DOHH2 (cell line): ENCODE results near the gene UFD1.

ENCODE experiments used
- EZH2phosphoT487 ChIP-seq: fragments of 200-600 bp; sonication (generic); IDR thresholded peaks from 2 replicates; pipeline ENCODE4 v1.6.1; 2017; ENCODE audit warnings: borderline replicate concordance, mild to moderate bottlenecking, antibody characterized with exemption, low read length, moderate library complexity, mixed read lengths
- TF ChIP-seq, protein P1 (sequence below): fragments of 200-600 bp; sonication (generic); IDR thresholded peaks from one replicate; pipeline ENCODE4 v1.5.1; 2014; ENCODE audit warnings: antibody characterized with exemption, mild to moderate bottlenecking, low read depth, low read length; ENCODE audit not compliant: poor library complexity, severe bottlenecking

DNA sequence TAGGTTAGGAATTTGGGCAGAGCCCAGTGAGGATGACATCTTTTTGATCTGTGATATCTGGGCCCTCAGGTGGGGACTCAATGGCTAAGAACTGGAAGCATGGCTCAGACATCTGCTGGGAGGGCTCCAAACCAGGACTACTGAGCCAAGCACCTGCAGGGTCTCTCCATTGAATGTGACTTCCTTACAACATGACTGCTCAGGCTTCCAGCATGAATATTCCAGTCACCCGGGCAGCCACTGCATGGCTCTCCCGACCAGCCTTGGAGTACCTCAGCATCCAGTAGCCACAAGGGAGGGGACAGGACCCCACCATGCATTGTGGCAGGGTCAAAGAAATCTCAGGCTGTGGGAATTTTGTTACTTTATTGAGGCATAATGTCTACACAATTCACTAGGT is 9.3 kb upstream of the UFD1 start:
- TF ChIP-seq, protein P1, sequence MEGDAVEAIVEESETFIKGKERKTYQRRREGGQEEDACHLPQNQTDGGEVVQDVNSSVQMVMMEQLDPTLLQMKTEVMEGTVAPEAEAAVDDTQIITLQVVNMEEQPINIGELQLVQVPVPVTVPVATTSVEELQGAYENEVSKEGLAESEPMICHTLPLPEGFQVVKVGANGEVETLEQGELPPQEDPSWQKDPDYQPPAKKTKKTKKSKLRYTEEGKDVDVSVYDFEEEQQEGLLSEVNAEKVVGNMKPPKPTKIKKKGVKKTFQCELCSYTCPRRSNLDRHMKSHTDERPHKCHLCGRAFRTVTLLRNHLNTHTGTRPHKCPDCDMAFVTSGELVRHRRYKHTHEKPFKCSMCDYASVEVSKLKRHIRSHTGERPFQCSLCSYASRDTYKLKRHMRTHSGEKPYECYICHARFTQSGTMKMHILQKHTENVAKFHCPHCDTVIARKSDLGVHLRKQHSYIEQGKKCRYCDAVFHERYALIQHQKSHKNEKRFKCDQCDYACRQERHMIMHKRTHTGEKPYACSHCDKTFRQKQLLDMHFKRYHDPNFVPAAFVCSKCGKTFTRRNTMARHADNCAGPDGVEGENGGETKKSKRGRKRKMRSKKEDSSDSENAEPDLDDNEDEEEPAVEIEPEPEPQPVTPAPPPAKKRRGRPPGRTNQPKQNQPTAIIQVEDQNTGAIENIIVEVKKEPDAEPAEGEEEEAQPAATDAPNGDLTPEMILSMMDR = no peak
- no peak for TF ChIP-seq EZH2phosphoT487
